ENCODE results near the gene MEF2B.
"Not testable (repeated sequence)": the region's sequence is repeated elsewhere in the genome, so short reads cannot be mapped to it uniquely, and the experiment has no call there.

Gene MEF2B

DNA sequence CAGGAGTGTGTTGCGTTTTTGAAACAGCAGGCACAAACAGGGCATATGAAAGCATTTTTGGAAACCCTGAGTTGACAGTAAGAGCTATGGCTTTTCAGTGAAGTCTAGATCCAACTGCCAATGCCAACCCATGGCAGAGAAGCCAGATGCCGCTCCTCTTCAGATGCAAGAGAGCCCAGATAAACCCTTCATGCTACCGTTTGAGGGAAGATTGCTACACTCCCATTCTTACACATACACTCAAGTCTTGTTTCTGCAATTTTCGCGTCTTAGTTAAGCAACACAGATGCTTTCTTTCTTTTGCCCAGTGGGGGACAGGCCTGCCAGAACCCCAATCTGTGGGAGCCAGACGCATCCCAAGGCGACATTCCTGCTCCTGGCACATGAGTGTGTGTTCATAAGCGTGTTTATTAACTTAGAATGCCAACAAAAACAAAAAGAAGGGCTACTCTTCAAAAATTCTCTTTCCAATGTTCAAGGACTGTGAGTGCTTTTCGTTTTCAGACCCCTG is 11.5 kb upstream of the MEF2B start:
- peaks cover 12 to 15% of the 10 kb centered on the region in 2 donors for H3K4me1 Mint-ChIP-seq
- ATAC-seq (replicated peaks) (no peak), DNase-seq (no peak)
- no peak overlapping the region for H3K27ac Mint-ChIP-seq
- H3K36me3 Mint-ChIP-seq = peaks cover 54 to 66% of the 10 kb centered on the region in 2 donors
- H3K27me3 Mint-ChIP-seq = no peaks in the 10 kb centered on the region
- no peak overlapping the region for H3K4me3 Mint-ChIP-seq
- H3K9me3 Mint-ChIP-seq = peaks cover 8 to 10% of the 10 kb centered on the region in 2 donors

DNA sequence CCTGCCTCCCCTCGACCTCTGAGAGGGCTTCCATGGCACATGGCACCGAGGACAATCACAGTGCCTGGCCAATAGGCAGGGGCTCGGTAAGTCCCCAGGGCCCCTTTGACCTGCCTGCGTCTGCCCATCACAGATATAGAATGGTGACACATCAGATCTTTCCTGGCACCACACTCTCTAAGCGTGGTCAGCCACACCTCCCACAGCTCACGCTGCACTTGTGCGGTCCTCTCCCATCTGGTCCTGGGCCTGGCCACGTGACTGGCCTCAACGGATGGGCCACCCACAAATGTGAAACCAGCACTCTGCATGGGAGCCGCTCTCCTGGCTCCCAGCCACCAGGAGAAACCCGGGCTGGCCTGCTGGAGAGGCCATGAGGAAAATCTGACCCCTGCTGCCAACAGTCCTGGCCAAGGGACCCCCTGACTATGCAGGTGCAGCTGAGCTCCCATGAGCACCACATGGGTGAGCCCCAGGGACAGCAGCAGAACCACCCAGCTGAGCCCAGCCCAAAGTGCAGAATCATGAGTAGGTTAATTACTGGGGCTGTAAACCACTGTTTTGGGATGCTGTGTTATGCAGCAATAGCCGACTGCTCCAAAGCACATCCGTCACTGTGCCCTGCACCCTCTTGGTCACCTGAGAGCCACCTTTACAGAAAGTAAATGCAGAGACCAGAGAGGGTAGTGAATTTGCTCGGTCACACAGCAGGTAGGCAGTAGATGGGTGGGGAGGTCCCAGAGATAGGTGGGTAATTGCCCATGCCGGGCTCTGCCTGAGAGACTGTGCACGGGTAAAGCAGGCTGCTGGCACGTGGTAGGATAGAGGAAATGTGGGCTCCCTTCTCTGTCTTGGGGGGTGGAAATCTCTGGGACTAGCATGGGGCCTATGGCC is 9.7 kb upstream of the MEF2B start:
- ATAC-seq (replicated peaks) (no peak), DNase-seq (no peak)
- H3K9me3 Mint-ChIP-seq = peaks cover 3 to 4% of the 10 kb centered on the region in 2 donors
- H3K27ac Mint-ChIP-seq = no peak overlapping the region
- no peaks in the 10 kb centered on the region for H3K27me3 Mint-ChIP-seq
- peaks cover 8 to 9% of the 10 kb centered on the region in 2 donors for H3K4me1 Mint-ChIP-seq
- peaks cover 49 to 63% of the 10 kb centered on the region in 2 donors for H3K36me3 Mint-ChIP-seq
- no peak overlapping the region for H3K4me3 Mint-ChIP-seq

DNA sequence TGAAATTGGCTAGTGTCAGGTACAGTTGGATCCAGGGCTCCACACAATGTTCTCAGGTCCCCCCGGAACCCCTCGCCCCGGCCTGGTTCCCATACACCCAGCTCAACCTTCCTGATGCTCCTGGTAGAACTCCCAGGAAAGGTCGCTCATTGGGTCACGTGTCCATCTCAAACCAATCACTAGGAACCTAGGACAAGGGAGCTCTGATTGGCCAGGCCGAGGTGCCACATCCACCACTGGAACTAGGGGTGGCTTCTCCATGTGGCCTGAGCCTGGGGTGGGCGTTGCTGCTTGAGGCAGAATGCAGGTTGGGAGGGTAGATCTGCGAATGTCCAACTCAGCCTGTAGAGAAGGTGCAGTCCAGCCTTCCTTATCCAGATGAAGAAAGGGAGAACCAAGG is 6.9 kb upstream of the MEF2B start:
- DNase-seq = no peak
- no peak for ATAC-seq (replicated peaks)
- peaks cover 3 to 4% of the 10 kb centered on the region in 2 donors for H3K9me3 Mint-ChIP-seq
- no peaks in the 10 kb centered on the region for H3K27me3 Mint-ChIP-seq
- peaks cover 45 to 49% of the 10 kb centered on the region in 2 donors for H3K36me3 Mint-ChIP-seq
- H3K4me1 Mint-ChIP-seq = peaks cover 7 to 11% of the 10 kb centered on the region in 2 donors
- no peak overlapping the region for H3K27ac Mint-ChIP-seq
- no peak overlapping the region for H3K4me3 Mint-ChIP-seq

DNA sequence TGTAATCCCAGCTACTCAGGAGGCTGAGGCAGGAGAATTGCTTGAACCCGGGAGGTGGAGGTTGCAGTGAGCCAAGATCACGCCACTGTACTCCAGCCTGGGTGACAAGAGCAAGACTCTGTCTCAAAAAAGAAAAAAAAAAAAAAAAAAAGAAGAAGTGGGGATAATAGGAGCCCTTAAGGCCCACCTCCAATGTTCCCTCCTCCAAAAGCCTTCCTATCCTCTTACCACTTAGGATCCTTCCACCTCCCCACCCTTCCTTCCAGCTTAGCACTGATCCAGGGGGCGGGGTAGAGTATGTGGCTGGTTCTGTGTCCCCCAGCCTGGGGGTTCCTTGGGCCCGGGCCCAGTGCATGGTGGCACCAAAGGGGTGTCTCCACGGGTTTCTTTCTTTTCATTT is 3.2 kb upstream of the MEF2B start:
- H3K36me3 Mint-ChIP-seq = peaks cover 34 to 39% of the 10 kb centered on the region in 2 donors
- not testable (repeated sequence) for DNase-seq; H3K27ac Mint-ChIP-seq; H3K27me3 Mint-ChIP-seq; H3K9me3 Mint-ChIP-seq; H3K4me3 Mint-ChIP-seq; ATAC-seq (replicated peaks)
- peaks cover 26 to 29% of the 10 kb centered on the region in 2 donors for H3K4me1 Mint-ChIP-seq

DNA sequence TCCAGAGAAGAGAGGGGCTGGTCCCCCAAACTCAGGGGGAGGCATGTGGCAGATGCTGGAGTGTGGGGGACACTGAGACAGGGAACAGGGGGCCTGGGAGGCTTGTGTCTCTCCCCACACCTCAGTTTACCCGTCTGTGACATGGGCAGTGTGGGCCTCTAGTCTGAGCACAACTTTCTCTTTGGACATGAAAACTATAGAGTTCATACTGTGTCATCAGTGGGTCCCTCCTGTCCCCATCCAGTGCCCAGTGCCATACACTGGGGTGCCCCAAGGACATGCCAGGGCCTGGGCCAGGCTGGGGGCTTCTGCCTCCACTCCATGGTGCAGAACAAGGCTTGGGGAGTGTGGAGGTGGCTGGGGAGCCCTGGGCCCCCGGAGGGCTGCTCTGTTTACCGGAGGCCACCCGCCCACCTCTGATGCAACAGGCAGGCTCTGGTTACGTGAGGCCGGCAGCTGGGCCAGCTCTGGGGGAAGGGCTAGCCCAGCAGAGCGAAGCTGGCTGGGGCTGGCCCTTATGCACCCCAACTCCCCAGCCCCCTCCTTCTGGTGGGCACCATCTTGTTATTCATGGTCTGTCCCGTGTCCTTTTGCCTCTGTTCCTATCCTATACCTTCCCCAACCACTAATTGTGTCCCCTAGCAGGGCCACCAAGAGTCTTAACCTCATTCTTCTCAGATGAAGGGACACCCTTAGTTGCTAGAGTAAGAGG is 1.9 kb upstream of the MEF2B start:
- no peak for DNase-seq

DNA sequence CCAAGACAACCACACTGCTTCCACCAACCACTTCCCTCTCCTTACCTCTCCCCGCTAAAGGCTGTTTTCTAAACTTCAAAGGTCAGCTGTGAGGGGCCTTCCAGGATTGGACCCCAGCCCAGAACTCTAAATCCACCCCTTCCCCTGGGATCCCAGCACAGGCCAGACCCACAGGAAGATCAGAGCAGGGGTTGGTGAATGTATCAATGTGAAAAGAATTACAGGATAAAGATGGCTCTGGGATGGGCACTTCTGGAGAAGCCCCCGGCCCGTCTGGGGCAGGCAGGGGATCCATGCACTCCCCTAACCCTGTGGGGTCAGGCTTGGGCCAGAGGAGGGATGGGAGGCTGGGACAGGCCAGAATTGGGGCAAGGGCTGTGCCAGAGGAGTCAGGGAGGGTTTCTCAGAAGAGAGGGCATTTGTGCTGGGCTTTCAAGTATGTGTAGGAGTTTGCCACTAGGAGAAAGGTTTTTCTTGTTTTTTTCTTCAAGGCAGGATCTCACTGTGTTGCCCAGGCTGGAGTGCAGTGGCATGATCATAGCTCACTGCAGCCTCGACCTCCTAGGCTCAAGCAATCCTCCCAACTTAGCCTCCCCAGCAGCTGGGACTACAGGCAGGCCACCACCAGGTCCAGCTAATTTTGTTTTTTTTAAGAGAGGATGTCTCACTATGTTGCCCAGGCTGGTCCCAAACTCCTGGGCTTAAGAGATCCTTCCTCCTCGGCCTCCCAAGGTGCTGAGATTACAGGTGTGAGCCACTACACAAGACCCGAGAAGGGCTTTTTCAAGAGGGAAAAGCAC is 1.0 kb upstream of the MEF2B start:
- Mint-ChIP-seq H3K4me3 (peak overlapping the region; percentile 80), H3K9me3 (no peaks in the 10 kb centered on the region), H3K4me1 (peaks cover 26 to 29% of the 10 kb centered on the region in 2 donors), H3K36me3 (peaks cover 20 to 23% of the 10 kb centered on the region in 2 donors), H3K27ac (peak overlapping the region; percentile 27), H3K27me3 (peaks cover 0 to 8% of the 10 kb centered on the region in 2 donors)
- ATAC-seq (replicated peaks) (no peak), DNase-seq (no peak)

More for the DNA sequence above, 1.9 kb upstream of the MEF2B start:
- H3K27me3 Mint-ChIP-seq = peaks cover 0 to 8% of the 10 kb centered on the region in 2 donors
- no peak for ATAC-seq (replicated peaks)
- H3K36me3 Mint-ChIP-seq = peaks cover 27 to 29% of the 10 kb centered on the region in 2 donors
- peaks cover 26 to 29% of the 10 kb centered on the region in 2 donors for H3K4me1 Mint-ChIP-seq
- no peak overlapping the region for H3K4me3 Mint-ChIP-seq
- no peak overlapping the region for H3K27ac Mint-ChIP-seq
- no peaks in the 10 kb centered on the region for H3K9me3 Mint-ChIP-seq

DNA sequence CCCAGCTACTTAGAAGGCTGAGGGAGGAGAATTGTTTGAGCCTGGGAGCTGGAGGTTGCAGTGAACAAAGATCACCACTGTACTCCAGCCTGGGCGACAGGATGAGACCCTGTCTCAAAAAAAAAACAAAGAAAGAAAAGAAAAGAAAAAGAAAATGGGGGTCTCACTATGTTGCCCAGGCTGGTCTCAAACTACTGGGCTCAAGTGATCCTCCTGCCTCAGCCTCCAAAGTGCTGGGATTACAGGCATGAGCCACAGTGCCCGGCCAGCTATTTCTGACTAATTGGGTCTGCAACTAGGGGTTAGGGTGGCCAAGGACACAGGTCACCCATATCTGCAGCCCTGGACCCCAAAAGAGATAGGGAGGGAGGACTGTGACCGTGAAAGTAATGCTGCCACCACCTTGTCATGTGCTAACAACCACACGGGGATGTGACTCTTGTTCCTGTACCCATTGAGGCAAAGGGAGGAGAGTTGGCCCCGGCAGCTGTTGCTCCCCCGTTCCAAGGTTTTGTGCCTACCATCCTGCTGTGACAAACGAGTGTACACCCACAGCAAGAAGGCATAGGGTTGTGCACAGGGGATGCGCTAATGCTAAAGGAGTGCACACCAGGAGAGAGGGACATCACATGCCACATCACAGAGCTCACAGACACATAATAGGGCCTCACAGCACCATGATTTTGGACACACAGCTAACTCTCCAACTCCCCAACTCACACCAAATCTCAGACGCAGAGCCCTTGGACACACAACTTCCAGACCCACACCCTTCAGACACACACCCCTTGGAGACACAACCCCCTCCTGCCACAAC is 619 bp downstream of the MEF2B start:
- ATAC-seq (replicated peaks) (peak; percentile 19 to 27), DNase-seq (no peak)
- H3K4me1 Mint-ChIP-seq = peaks cover 22 to 24% of the 10 kb centered on the region in 2 donors
- no peaks in the 10 kb centered on the region for H3K9me3 Mint-ChIP-seq
- peak overlapping the region; percentile 67 for H3K27ac Mint-ChIP-seq
- H3K36me3 Mint-ChIP-seq = peaks cover 21 to 25% of the 10 kb centered on the region in 2 donors
- peak overlapping the region; percentile 80 for H3K4me3 Mint-ChIP-seq
- H3K27me3 Mint-ChIP-seq = peaks cover 0 to 8% of the 10 kb centered on the region in 2 donors

DNA sequence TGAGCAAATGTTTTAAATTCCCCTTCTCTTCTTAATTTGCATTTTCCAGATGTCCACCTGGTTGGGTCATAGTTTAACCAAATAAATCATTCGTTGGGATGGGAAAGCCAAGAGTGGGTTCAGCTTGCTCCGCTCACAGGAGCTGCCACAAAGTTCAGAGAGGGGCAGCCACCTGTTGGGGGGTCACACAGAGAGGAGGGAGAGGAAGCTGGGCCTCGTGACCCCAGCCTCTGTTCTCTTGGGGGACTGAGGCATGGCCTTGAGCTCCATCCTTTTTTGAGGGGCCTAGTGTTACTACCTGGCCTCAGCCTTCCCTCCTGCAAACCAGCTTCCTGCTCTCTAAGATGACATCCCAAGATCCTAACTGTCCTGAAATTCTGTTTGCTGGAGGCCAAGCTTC is 2.5 kb downstream of the MEF2B start:
- H3K36me3 Mint-ChIP-seq = peaks cover 20 to 21% of the 10 kb centered on the region in 2 donors
- DNase-seq (no peak), ATAC-seq (replicated peaks) (no peak)
- no peak overlapping the region for H3K27ac Mint-ChIP-seq
- H3K27me3 Mint-ChIP-seq = peaks cover 0 to 8% of the 10 kb centered on the region in 2 donors
- peak overlapping the region in 1 of 2 donors; percentile 35 for H3K4me3 Mint-ChIP-seq
- peaks cover 22% of the 10 kb centered on the region in 2 donors for H3K4me1 Mint-ChIP-seq
- H3K9me3 Mint-ChIP-seq = no peaks in the 10 kb centered on the region

DNA sequence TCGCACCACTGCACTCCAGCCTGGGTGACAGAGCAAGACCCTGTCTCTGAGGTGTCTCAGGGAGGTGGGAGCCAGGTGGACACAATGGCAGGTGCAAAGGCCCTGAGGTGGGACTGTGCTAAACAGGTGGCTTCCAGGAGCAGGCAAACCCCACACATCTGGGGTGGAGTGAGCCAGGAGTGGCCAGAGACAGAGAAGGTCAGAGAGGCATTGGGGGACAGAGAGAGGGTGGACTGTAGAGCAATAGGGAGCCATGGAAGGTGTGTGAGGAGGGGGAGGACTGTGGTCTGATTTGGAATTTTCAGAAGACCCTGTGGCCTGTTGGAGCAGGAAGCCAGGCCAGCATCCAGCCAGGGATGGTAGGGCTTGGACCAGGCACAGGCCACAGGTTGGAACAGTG is 4.7 kb downstream of the MEF2B start:
- Mint-ChIP-seq H3K36me3 (peaks cover 10 to 11% of the 10 kb centered on the region in 2 donors), H3K9me3 (no peaks in the 10 kb centered on the region), H3K4me3 (no peak overlapping the region), H3K27me3 (peaks cover 0 to 8% of the 10 kb centered on the region in 2 donors), H3K4me1 (peaks cover 16 to 27% of the 10 kb centered on the region in 2 donors), H3K27ac (no peak overlapping the region)
- ATAC-seq (replicated peaks) (no peak), DNase-seq (no peak)

DNA sequence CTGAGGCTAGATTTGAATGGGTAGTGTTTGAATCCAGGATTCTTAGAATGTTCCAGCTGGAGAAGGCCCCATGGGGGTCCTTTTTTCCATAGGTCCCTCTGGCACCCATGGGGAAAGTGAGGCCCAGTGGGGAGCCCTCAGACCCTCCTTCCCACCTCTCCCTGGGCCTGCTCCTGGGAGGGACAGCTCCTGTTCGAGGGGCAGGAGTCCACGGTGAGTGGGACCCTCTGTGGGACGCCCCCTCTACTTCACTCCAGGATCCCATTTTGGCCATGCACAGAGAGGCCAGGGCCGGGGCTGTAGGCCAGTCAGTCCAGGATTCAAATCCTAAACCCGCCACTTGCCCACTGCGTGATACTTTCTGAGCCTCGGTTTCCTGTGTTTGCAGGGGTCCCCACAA is 7.6 kb downstream of the MEF2B start:
- Mint-ChIP-seq H3K27ac (no peak overlapping the region), H3K27me3 (no peaks in the 10 kb centered on the region), H3K36me3 (peaks cover 9 to 11% of the 10 kb centered on the region in 2 donors), H3K4me3 (no peak overlapping the region), H3K4me1 (peaks cover 13 to 33% of the 10 kb centered on the region in 2 donors), H3K9me3 (no peaks in the 10 kb centered on the region)
- ATAC-seq (replicated peaks) (no peak), DNase-seq (no peak)

DNA sequence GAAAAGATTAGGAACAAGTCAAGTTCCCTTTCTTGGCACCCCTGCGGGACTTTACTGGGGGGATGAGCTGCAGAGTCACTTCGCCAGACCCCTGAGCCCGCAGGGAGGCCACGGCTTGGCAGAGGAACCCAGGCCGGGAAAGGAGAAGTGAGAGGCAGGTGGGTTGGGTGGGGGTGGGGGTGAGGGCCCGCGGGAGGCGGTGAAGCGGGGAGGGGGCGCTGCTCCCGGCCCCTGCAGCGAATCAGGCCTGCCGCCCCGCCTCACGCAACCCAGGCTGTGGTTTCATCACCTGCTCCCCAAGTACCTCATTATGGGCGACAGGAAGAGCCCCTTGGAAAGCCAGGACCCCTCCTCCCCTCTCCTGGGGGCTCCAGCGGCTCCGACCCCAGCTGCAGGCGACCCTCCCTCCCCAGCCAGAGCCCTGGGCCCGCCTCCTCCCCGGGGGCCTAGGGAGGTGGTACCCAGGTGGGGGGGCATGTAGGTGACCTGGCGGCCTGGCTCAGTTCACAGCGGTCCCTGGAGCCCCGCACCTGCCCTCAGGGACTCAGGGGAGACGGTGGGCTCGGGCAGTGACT is 9.5 kb downstream of the MEF2B start:
- Mint-ChIP-seq H3K4me3 (peak overlapping the region; percentile 20 to 29), H3K27me3 (no peaks in the 10 kb centered on the region), H3K27ac (peak overlapping the region; percentile 51), H3K4me1 (peaks cover 20 to 44% of the 10 kb centered on the region in 2 donors), H3K36me3 (peaks cover 16 to 20% of the 10 kb centered on the region in 2 donors), H3K9me3 (peaks cover 4% of the 10 kb centered on the region in 2 donors)
- DNase-seq (peak; percentile 69), ATAC-seq (replicated peaks) (peak; percentile 84 to 85)

DNA sequence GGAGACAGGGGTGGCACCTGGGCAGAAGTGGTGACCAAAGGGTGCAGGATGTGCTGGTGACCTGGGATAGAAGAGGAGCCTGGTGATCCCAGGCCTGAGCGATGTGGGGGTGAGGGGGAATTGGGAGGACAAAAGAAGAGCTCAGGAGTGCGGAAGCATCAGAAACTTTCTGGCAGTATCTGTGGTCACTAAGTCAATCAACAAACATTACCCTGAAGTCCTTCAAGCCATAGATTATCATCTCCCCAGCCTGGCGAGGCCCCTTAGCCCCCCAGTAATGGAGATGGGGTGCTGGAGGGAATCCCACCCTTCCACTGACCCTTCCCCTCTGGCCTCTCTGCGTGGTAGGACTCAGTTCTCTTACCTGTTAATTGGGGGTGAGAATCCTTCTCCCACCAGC is 10.5 kb downstream of the MEF2B start:
- DNase-seq (no peak), ATAC-seq (replicated peaks) (no peak)
- peaks cover 16 to 19% of the 10 kb centered on the region in 2 donors for H3K36me3 Mint-ChIP-seq
- no peaks in the 10 kb centered on the region for H3K27me3 Mint-ChIP-seq
- peak overlapping the region; percentile 25 to 30 for H3K4me3 Mint-ChIP-seq
- H3K4me1 Mint-ChIP-seq = peaks cover 23 to 54% of the 10 kb centered on the region in 2 donors
- H3K27ac Mint-ChIP-seq = peak overlapping the region; percentile 83
- H3K9me3 Mint-ChIP-seq = peaks cover 9% of the 10 kb centered on the region in 2 donors

DNA sequence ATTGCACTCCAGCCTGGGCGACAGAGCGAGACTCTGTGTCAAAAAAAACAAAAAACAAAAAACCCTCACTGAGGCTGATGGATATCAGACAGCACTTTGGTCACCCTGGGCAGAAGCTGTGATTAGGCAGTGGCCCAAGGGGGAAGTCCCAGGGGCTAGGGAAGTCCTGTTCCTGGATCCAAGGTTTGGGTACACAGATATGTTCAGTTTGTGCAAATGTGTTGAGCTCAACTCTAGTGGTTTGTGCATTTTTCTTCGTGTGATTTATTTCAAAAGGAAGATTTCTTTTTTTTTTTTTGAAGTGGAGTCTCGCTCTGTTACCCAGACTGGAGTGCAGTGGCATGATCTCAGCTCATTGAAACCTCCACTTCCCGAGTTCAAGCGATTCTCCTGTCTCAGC is 12.3 kb downstream of the MEF2B start:
- H3K36me3 Mint-ChIP-seq = peaks cover 19% of the 10 kb centered on the region in 2 donors
- H3K4me3 Mint-ChIP-seq = no peak overlapping the region
- ATAC-seq (replicated peaks) (peak in 1 of 2 donors; percentile 24), DNase-seq (no peak)
- H3K9me3 Mint-ChIP-seq = peaks cover 9% of the 10 kb centered on the region in 2 donors
- H3K27me3 Mint-ChIP-seq = no peaks in the 10 kb centered on the region
- peaks cover 25 to 62% of the 10 kb centered on the region in 2 donors for H3K4me1 Mint-ChIP-seq
- no peak overlapping the region for H3K27ac Mint-ChIP-seq
